NCI-H1436 (cell line): ENCODE measurements around the gene CRPPA.
"Not testable (repeated sequence)": the region's sequence is repeated elsewhere in the genome, so short reads cannot be mapped to it uniquely, and the experiment has no call there.

ENCODE experiments used
- DNase-seq: peaks from one replicate; lab custom pipeline; 2025; lab: John Stamatoyannopoulos, UW

Gene CRPPA

DNA sequence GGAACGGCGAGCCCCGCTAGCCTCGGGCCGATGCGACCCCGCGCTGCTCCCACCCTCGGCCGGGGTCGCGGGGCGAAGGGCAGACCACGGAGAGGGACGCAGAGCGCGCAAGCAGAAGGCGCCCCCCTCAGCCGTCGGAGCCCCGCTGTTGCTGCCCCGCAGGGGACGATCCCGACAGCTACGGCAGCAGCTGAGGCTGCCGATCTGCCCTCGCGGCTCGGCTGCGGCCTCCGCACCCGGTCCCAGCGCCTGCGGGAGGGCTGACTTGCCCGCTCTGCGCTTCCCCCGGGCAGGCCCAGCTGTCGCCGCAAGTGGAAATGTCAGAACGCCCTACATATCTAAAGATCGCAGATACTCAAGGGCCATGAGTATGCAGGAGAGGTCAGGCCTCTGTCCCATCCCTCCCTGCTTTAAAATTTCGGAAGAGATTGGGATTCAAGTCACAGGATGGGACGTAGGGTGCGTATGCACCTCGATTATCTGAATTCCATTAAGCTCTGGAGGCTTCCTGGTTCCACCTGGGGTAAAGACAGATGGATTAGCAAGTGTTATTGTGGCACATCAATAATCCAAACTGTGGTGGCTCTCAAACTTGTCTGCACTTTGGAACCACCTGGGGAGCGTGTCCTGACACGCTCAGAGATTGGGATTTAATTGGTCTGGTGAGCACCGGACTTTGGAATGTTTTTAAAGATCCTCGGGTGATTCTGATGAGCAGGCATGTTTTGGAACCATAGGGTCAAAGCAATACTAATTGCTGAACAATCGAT, at the start of gene CRPPA:
Gene CRPPA, minus strand, starts transcription at position 206 of the 770 bp plus-strand sequence. CDS start 216 bp downstream, outside the sequence.
- DNase-seq, result no peak

DNA sequence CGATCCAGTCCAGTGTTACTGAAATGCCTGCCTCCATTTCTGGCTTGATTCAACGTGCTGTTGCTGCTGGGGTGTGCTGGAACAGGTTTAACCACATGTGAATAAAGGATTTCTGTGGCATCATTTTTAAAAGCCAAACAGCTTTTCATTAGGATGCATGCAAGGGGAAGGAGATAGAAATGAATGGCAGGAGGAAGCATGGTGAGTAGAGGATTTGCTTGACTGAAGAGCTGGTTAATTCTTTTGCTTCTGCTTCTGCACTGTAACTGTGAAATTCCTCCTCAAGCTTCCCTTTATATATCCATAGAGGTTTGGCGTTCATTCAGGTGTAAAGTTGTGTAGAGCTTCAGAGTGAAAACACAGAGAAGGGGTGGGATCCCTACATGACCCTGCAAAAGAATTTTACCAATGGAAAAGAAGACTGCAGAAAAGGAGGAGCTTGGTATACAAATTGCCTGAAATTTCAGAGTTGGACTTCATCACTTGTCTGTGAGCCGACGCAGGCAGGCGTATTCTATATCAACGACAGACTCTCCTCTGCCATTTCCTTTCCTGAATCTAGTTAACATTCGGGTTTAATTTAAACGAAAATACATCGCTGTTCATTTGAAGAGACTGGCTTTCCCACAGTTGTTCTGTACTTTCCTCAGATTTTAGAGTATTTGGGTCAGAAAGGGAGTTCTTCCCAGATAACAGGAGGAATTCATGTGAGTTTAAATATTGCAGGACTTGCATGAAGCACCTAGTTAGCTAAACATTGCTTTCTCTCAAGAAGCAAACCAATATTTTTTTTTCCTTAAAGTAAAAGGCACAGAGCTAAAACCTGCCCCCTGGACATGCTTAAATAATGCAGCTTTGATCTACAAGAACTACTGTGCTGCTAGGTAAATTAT, 44.4 kb upstream of the CRPPA start, which contains the start of gene SOSTDC1:
Gene SOSTDC1, minus strand, starts transcription at position 270 of the 893 bp plus-strand sequence. Its CDS starts 70 bp downstream, at position 200.
- DNase-seq, result no peak

DNA sequence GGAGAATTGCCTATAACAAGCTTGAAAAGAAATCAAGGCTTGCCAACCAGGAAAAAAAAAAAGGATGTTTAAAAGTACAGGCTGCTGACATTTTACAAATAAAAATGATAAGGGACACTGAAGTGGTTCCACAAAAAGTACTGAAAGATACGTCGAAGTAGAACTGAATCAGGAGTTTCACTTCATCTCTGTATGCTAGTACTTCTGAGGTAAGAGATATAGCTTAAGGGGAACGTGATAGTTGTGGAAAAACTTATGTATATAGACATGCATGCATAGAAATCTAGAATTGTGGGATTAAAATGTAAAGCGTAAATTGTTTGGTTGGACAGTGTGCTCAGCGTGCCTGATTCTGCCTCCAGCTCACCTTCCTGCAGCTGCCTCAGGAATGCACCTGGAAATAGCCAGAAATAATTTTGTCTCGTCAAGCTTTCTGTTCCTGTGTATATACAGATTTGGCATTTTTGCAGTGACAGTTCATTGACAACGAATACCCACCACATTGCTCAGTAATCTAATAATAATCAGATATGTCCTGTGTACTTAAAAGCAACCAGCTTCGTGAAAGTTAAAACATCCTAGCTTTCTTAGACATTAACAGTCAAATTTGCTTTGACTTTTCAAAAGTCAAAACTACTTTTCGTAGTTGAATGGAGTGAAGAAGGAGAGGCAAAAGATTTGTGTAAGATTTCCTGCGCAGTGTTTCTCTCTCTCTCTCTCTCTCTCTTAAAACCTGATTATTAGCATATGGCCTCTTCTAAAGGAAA, 42.8 kb upstream of the CRPPA start:
- DNase-seq, result no peak

DNA sequence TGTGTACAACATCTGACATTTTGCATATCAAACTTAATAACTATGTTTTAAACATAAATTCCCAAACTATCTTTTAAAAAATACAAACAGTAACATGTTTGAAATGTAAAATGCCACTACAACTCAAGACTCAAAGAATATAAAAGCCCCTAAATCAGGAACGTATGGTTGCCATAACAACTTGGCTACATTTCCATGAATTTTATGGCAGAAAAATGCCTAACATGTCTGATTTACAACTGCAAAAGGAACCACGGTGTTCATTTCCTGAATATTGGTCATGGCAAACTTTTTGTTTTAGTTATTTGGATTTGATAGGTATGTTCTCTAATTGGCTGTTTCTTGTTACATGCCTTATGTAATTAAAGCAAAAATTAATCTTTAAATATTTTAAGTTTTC, 42.2 kb upstream of the CRPPA start:
- no peak for DNase-seq

DNA sequence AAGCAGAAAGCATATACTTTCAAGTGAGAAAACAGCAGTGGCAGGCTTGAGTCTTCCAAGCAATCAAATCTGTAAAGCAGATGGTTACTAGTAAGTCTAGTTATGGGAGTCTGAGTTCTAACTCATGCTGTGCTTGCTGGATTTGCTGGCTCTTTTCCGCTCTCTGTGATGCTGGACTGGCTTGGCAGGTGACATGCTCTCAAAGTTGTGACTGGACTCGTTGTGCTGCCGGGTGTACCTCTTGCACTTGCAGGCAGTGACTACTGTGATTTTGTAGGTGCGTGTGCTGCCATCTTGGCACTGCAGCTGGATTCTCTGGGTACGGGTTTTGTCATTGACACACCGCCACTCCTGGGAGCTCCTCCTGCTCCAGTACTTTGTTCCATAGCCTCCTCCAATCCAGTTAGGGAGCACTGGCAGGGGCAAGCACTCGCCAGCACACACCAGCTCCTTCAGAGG, 41.1 kb upstream of the CRPPA start:
- no peak for DNase-seq

DNA sequence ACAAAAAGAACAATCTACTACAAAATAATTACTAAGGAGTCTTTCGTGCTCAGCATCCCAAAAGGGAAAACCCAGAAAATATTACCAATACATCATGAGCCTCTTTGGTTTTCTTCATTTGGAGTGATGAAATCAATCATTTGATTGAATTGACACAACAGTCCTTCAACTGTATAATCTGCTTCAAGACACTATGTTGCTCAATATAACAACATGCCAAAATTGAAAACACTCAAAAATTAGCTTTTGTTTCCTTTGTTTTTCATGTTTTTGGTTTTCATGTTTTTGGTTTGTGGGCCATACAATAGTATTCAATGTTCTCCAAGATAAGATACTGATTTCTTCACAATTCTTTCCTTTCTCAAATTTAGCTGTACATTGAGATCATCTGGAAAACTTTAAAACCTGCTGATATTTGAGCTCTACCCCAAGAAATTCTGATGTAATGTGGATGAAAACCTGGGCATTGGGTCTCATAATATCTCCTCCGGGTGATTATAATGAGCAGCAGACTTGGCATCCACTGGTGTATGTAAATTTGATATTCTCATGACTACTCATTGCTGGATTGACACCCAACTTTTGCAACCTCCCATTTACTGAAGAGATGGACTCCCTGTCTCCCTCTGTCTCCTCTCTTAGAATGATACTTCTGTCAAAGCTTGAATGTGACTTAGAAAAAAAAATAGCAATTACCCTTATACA, 39.6 kb upstream of the CRPPA start:
- DNase-seq, result no peak

DNA sequence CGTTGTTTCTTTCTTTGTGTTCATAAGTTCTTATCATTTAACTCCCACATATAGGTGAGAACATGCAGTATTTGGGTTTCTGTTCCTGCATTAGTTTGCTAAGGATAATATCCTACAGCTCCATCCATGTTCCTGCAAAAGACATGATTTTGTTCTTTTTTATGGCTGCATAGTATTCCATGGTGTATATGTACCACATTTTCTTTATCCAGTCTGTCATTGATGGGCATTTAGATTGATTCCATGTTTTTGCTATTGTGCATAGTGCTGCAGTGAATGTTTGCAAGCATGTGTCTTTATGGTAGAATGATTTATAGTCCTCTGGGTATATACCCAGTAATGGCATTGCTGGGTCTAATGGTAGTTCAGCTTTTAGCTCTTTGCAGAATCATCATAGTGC, 35.0 kb upstream of the CRPPA start:
- not testable (repeated sequence) for DNase-seq

DNA sequence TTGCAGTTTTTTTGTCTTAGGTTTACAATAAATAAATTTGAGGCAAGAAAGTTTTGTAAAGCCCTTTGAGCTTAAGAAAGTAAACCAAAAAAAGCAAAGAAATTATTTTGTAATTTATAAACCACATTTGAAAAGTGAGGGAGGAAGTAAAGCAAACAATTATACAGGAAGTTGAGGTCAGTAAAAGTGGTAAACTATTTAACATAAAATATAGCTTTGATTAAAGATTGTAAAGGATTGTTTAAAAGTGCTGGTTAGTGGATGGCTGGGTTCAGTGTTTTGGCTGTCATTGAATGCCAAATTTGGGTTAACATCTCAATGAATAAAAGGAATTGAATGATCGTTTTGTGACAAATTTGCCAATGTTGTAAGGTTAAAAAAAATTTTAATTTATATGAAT, 34.3 kb upstream of the CRPPA start:
- DNase-seq, result no peak

DNA sequence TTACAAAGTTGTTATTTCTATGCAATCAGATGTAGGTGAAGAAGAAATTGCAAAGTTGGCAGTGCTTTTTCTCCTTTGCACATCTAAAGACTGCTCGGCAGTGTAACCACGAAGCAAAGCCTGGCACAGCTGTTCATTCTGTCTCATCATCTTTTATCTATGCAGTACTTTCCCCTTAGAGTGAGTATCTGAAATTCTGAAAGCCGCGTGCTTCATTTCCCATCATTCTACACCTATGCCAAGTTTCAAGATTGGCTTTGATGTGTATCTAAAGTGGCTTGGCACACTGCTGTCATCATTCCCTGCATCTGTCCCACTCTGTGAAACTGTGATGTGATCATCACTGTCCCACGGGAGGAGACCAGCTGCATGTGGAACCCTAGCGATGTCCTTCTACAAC, 29.0 kb upstream of the CRPPA start:
- no peak for DNase-seq

DNA sequence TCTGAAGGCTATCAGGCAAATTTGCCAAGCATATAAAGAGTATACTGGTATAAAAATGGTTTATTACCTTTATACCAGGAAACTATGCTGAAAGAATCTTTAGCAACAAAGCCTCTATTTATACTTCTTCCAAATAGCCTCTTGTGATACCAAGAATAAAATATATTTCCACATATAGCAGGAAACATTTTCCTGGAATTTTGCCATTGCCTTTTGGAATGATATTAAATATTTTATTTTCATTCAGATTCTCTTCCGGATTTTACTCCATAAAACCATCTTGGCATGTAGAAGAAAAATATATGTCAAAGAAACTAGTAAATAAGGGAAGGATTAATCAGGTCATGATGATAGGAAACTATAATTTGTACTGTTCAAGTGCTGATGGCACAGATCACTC, 26.5 kb upstream of the CRPPA start:
- no peak for DNase-seq

DNA sequence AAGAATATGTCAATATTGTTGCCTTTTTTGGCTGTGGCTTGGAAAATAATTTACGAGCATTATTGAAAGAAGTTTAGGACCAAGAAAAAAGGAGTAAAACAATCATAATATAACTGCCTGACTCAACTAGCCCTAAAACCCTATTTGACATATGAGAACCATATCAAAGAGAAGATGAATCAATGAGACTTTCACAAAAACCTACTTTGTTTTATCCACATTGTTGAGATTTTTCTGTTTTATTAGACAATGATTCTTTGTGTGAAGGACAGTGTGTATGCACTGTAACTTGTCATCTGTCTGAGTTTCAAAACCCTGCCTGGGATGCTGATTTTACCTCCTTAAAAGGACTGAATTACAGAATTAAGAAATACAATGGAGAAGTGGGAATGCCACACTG, 25.2 kb upstream of the CRPPA start:
- no peak for DNase-seq

DNA sequence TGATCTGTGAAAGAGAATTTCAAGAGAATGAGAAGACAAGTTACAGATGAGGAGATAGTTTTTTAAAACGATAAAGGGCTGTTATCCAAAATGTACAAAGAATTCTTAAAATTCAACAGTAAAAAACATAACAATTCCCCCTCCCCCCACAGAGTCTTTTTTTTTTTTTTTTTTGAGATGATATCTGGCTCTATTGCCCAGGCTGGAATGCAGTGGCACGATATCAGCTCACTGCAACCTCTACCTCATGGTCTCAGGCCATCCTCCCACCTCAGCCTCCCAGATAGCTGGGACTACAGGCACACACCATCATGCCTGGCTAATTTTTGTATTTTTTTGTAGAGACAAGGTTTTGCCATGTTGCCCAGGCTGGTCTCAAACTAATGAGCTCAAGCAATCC, 22.5 kb upstream of the CRPPA start:
- not testable (repeated sequence) for DNase-seq

DNA sequence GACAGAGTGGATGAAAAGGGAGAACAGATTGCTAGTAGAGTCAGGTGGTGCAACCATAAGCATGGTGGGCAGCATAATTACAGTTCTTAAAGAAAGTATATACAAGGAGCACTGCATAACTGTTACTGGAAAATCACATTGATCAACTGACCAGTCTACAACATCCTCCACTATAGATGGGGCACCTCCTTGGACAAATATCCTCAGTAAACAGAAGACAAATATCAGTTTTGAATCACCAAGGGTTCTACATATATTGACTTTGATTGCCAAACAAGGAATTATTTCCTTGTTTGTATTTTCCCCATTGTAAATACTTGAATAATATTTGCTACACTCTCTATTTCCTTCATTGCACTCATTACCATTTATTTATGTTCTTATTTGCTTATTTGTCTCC, 17.6 kb upstream of the CRPPA start:
- DNase-seq, result no peak

DNA sequence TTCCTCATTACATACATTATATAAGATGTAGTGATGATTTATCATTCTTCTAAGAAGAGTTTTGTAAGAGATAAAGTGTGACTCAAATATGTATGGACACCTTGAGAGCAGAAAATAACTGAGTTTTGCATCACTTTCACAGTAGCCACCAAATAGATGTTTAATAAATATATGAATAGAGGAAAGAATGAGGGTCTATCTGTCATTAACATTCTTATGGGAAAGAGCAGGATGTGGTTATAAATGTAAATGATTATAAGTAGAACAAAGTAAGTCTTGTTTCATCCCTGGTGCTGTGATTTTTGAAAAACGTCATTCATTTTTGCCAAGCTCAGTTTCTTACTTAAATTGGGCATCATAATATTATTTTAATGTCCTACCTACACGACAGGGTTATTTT, 15.0 kb upstream of the CRPPA start:
- DNase-seq, result no peak

DNA sequence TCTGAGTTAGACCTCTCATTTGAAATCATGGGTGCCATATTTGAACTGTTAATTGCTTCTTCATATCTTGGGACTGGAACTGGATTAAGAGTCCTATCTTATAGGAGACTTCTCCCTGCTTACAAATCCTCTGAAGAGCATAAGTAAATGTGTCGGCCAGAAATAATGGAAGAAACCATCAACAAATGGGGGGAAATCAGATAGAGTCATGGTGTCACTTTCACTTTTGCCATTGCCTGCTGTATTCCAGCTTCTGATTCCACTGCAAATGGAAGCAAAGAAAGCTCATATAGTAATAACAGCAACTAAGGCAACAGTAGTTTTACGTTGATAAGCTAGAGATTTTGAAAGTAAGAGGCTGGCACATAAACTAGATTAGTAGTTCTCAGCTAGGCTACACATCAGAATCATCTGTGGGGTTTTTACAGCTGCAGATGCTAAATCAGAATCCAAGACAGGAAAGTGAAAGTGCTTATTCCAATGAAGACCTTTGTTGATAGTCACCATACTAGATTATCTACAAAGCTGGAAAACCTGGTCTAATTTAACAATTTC, 12.3 kb upstream of the CRPPA start:
- DNase-seq, result no peak

DNA sequence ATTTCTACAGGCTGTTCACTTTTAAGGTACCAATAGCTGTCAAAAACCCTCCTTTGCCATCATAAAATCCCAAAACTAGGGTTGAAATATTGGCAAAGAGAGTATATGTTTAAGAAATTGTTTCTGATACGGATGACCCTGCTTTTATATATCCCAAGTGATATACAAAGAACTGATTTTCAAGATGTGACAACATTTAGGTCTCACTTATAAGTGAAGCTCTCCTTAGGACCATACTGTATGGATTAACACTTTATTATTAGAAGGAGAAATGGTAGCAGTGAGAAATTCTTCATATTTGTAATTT, 11.0 kb upstream of the CRPPA start:
- no peak for DNase-seq

DNA sequence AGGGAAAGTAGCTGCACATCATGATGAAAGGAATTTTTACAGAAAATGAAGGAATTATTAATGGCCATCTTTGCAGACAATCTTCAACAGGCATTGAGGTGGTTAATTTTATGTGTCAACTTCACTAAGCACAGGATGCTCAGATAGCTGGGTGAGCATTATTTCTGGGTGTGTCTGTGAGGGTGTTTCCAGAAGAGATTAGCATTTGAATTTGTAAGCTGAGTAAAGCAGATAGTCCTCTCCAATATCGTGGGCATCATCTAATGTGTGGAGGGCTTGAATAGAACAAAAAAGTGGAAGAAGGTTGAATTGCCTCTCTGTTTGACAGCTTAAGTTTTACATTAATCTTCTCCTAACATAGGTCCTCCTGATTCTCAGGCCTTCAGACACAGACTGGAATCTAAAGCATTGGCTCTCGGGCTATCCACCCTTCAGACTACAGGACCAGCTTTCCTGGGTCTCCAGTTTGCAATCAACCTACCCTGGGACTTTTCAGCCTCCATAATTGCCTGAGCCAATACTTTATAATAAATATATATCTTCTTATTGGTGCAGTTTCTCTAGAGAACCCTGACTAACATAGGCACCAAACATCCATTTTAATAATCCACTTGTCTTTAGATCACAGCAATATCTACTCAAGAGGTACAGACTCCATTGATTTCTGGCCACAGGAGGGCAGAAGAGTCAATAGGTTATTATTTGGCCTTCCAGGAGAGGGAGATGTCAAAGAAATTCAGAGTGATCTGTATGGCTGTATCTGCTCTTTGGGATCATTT, 10.5 kb upstream of the CRPPA start:
- DNase-seq, result peak; percentile 18

DNA sequence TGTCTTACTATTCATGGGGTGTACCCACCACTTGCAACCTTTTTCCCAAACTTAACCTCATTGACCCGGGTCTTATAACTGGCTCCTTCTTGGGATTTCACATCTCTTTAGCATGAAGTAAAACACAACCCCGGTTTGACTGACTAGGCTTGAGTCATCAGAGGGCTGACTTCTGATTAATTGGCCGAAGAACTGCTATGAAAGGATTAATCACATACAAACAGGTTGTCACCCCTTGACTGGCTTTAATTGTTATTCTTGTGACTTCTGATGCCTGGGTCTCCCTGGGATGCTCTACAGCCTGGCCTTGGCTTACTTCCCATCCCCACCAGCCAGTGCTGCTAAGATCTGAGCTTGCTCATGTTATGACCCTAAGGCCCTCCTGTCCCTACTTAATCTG, 8.8 kb upstream of the CRPPA start:
- DNase-seq, result no peak

DNA sequence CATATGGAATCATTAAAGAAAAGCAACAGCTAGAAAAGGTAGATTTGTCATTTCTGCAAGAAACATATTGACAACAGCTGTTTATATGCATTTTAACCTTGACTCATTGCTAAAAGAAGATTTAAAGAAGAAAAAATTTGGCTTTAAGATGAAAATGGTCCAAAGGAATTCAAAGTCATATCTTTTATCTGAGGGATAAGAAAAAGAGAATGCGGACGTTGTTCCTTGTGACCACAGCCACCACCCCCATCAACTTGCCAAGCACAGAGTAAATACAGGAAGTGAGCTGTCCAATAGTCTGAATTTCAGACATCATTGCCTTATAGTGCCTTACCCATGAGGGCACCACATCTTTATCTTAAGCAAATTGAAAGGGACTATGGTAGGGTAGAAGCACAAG, 7.3 kb upstream of the CRPPA start:
- DNase-seq, result no peak

DNA sequence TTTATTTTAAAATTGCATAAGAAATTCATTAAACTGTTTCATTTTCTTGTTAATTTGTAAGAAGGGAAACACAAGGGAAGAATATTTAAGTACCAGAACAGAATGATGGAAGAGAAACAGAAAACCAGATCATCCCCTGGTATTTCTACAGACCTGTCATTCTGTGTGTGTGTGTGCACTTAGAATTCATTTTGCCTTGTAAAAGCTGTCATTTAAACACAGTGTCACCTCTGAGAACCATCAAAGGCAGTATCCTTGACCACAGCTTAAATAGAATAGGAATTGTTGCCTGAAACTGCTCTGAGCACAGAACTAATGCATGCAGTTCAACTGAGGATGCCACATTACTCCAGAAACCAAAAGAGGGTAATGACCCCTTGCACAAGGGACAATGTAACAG, 6.8 kb upstream of the CRPPA start:
- DNase-seq, result no peak

DNA sequence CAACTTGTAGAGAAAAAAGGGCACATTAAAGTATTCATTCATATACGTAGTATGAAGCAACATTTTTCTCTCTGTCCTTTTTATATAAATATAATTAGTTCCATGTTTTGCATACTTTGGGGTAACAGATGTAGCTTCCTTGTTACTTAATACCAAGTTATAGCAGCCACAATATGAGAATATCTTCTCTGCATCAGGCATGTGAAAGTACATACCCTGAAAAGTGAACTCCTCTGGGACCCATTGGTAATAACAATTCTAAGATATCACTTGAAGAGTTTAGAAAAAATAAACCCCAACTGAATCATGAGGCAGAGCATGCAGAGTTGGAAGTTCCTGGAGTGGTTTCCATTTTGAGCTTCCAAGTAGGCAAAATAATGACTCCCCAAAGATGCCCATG, 2.4 kb upstream of the CRPPA start:
- no peak for DNase-seq
